Activated T-cell treated with anti-CD3 and anti-CD28 coated beads, Interleukin-2, amount 50 U/mL, for 24 hours (primary cell): ENCODE data around the gene STMND1.

Experiments used
- DNase-seq: peaks from one replicate; pipeline ENCODE4 v3.0.0-alpha.2; 2020
- H3K27ac Mint-ChIP-seq: 2 replicates; pipeline ENCODE4 v1.8.0; 2020; ENCODE audit warnings: mild to moderate bottlenecking, mixed read lengths
- H3K27me3 Mint-ChIP-seq: 2 replicates; pipeline ENCODE4 v1.8.0; 2020; ENCODE audit warnings: mixed read lengths
- H3K36me3 Mint-ChIP-seq: 2 replicates; pipeline ENCODE4 v1.8.0; 2020; ENCODE audit warnings: low read depth, mixed read lengths
- H3K4me1 Mint-ChIP-seq: 2 replicates; pipeline ENCODE4 v1.8.0; 2020; ENCODE audit warnings: low read depth, mixed read lengths
- H3K4me3 Mint-ChIP-seq: 2 replicates; pipeline ENCODE4 v1.8.0; 2020; ENCODE audit warnings: mild to moderate bottlenecking, moderate library complexity, mixed read lengths
- H3K9me3 Mint-ChIP-seq: 2 replicates; pipeline ENCODE4 v1.8.0; 2020; ENCODE audit warnings: mixed read lengths

STMND1 gene

DNA sequence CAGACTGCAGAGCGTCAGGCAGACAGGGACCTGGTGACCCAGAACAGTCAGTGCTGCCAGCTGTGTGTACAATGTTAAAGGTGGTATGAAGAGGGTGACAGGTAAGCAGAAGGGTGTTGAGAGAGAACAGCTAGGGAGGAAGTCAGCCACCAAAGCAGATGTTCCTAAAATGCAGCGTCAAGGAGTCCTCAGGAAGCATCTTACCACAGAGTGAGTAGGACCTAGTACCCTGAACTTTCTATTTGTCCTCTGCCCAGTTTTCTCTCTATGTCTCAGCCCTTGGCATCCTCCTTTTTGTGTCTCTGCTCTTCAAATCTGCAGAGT lies 14.2 kb downstream of the STMND1 start:
- no peak for DNase-seq
- Mint-ChIP-seq H3K27me3 (peaks cover 18% of the 10 kb centered on the region), H3K36me3 (no peaks in the 10 kb centered on the region), H3K27ac (no peak overlapping the region), H3K4me3 (no peak overlapping the region), H3K4me1 (no peaks in the 10 kb centered on the region), H3K9me3 (no peaks in the 10 kb centered on the region)

DNA sequence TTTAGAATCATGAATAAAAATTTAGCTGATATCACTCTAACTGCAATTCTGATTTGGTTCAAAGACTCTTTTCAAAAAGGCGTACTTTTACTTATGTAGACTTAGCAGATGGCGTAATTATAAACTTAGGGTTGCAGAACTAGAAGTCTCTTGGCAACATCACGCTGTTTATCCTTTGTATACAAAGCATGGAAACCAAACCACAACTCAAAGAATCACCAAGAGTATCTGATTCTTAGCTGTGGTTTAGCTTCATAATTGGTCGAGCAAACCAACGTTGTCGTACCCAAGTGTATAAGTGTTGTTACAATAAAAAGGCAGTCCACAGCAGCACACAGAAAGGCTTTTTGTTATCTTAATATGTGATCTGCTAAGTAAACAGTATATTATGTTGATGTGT lies 18.2 kb downstream of the STMND1 start:
- DNase-seq, result no peak
- H3K27ac Mint-ChIP-seq, result no peak overlapping the region
- H3K9me3 Mint-ChIP-seq, result no peaks in the 10 kb centered on the region
- H3K4me1 Mint-ChIP-seq, result no peaks in the 10 kb centered on the region
- no peak overlapping the region for H3K4me3 Mint-ChIP-seq
- no peaks in the 10 kb centered on the region for H3K36me3 Mint-ChIP-seq
- peaks cover 12% of the 10 kb centered on the region for H3K27me3 Mint-ChIP-seq

DNA sequence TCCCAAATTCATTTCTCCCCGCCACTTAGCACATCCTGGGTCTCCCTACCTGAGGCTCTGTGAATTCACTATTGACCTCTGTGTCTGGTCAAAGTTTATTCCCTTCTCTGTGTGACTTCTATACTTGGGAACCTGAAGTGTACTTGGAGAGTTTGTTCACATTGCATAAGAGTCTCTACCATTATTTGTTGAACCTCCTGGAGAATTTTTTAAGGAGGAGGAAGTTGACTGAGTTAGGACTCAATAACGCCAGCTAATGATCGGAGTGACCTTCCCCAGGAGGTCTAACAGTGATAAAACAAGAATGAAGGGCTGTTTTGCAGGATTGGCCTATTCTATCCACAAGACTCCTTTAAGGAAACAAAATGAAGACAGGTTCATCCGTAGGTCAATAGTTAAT lies 23.6 kb downstream of the STMND1 start:
- Mint-ChIP-seq H3K9me3 (no peaks in the 10 kb centered on the region), H3K27me3 (peaks cover 24% of the 10 kb centered on the region), H3K36me3 (no peaks in the 10 kb centered on the region), H3K27ac (no peak overlapping the region), H3K4me1 (no peaks in the 10 kb centered on the region), H3K4me3 (no peak overlapping the region)
- DNase-seq, result no peak

DNA sequence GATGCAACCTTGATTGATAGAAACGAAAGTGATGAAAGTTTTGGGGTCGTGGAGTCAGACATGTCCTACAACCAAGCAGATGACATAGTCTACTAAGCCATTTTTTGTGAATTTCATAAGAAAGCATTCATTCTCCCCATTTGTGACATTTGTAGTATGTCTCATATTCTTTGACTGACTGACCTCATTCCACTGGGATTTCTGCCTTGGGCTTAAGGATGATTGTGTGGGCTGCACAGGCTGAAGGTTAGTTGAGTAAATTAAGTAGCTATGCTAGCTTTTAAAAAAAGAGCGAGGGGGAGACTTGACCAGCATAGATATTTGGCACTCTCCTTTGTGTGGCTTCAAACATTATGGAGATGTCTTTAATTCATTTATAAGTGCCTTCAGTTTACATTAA lies 28.9 kb downstream of the STMND1 start:
- no peaks in the 10 kb centered on the region for H3K4me1 Mint-ChIP-seq

DNA sequence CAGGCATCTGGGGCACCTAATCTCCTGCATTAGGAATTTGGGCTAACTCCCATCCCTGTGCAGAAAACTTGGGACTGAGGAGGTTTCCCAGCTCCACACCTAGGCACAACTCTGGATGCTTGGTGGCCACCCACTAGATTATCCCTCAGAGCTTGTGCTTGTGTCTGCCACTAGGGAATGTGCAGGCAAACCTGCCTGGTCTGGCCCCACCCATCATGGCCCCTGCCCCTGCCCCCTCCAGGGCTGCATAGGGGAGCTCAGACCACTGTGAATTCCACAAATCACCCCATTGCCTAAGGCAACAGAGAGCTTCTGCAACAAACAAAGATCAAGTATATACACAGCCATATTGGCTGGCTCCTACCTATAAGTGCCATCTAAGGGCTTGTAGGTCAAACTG lies 31.1 kb downstream of the STMND1 start:
- Mint-ChIP-seq H3K4me1 (no peaks in the 10 kb centered on the region), H3K27ac (no peak overlapping the region), H3K27me3 (peaks cover 42% of the 10 kb centered on the region), H3K36me3 (no peaks in the 10 kb centered on the region), H3K9me3 (peaks cover 31% of the 10 kb centered on the region), H3K4me3 (no peak overlapping the region)
- DNase-seq, result no peak

More for the DNA sequence above, 28.9 kb downstream of the STMND1 start:
- H3K4me3 Mint-ChIP-seq, result no peak overlapping the region
- peaks cover 18% of the 10 kb centered on the region for H3K9me3 Mint-ChIP-seq
- no peak overlapping the region for H3K27ac Mint-ChIP-seq
- DNase-seq, result no peak
- H3K27me3 Mint-ChIP-seq, result peaks cover 49% of the 10 kb centered on the region
- H3K36me3 Mint-ChIP-seq, result no peaks in the 10 kb centered on the region

DNA sequence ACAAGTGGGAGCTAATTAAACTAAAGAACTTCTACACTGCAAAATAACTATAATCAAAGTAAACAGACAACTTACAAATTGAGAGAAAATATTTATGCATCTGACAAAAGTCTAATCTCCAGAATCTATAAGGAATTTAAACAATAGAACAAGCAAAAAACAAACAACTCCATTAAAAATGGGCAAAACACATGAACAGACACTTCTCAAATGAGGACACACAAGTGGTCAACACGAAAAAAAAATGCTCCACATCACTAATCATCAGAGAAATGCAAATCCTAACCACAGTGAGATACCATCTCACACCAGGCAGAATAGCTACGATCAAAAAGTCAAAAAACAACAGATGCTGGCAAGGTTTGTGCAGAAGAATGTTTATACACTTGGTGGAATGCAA lies 36.2 kb downstream of the STMND1 start:
- no peak for DNase-seq
- Mint-ChIP-seq H3K27me3 (peaks cover 19% of the 10 kb centered on the region), H3K9me3 (peaks cover 37% of the 10 kb centered on the region), H3K4me3 (no peak overlapping the region), H3K36me3 (no peaks in the 10 kb centered on the region), H3K4me1 (no peaks in the 10 kb centered on the region), H3K27ac (no peak overlapping the region)

DNA sequence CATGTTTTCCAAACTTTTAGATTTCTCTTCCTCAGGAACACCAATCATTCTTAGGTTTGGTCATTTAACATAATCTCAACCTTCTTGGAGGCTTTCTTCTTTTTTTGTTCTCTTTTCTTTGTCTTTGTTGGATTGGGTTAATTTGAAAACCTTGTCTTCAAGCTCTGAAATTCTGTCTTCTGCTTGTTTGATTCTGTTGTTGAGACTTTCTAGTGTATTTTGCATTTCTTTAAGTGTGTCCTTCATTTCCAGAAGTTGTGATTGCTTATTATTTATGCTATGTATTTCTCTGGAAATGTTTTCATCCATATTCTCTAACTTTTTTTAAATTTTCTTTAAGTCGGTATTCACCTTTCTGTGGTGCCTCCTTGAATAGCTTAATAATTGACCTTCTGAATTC lies 42.2 kb downstream of the STMND1 start:
- H3K27me3 Mint-ChIP-seq, result peaks cover 3% of the 10 kb centered on the region
- no peak overlapping the region for H3K27ac Mint-ChIP-seq
- no peaks in the 10 kb centered on the region for H3K4me1 Mint-ChIP-seq
- no peak overlapping the region for H3K4me3 Mint-ChIP-seq
- DNase-seq, result no peak
- no peaks in the 10 kb centered on the region for H3K36me3 Mint-ChIP-seq
- peaks cover 17% of the 10 kb centered on the region for H3K9me3 Mint-ChIP-seq

DNA sequence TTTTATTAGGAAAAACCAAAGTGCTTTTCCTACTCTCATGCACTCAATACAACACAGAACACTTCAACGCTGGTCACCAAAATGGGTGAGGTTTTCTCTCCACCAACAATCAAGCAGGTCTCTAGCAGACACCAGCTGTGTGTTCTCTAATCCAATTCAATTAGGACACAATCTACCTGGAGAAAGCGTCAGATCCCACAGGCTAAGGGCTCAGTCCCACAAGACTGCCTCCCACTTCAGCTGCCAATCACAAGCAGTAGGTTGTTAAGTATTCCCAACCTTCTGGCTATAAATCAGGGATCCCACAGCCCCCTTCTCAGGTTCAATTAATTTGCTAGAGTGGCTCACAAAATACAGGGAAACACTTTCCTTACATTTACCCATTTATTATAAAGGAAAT lies 47.7 kb downstream of the STMND1 start:
- no peaks in the 10 kb centered on the region for H3K4me1 Mint-ChIP-seq
- peaks cover 11% of the 10 kb centered on the region for H3K27me3 Mint-ChIP-seq
- no peak overlapping the region for H3K4me3 Mint-ChIP-seq
- no peak for DNase-seq
- H3K27ac Mint-ChIP-seq, result no peak overlapping the region
- peaks cover 13% of the 10 kb centered on the region for H3K9me3 Mint-ChIP-seq
- no peaks in the 10 kb centered on the region for H3K36me3 Mint-ChIP-seq

DNA sequence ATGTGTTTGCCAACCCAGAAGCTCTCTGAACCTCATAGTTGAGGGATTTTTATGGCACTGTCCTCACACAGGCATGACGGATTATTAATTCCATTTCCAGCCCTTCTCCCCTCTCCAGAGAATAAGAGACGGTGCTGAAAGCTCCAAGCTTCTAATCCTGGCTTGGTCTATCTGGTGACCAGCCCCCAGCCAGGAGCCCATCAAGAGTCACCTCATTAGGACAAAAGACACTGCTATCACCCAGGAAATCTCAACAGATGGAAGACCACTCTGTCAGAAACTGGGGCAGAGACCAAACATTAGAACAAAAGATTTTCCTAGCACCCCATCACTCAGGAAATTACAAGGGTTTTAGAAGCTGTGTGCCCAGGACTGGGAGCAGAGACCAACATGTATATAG lies 48.2 kb downstream of the STMND1 start:
- Mint-ChIP-seq H3K9me3 (peaks cover 8% of the 10 kb centered on the region), H3K4me3 (no peak overlapping the region), H3K36me3 (no peaks in the 10 kb centered on the region), H3K27me3 (peaks cover 11% of the 10 kb centered on the region), H3K4me1 (no peaks in the 10 kb centered on the region), H3K27ac (no peak overlapping the region)
- no peak for DNase-seq

DNA sequence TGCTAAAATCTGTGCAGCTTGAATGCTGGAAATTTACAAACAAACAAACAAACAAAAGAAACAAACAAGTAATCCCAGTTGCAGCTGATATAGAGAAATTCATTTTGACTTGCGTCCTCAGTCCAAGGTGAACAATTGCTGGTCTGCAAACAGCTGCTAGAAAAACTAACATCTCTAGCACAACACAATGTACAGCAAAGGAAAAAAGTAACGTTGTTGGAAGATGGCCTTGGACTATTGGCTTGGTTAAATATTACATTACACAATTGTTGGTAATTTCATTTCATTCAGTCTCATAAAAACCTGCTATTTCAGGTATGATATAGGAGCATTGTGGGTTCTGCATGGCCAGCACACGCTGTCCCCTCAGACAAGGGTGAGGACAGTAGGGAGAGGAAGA lies 50.0 kb downstream of the STMND1 start:
- DNase-seq, result no peak
- H3K9me3 Mint-ChIP-seq, result peaks cover 8% of the 10 kb centered on the region
- H3K4me1 Mint-ChIP-seq, result no peaks in the 10 kb centered on the region
- H3K27ac Mint-ChIP-seq, result no peak overlapping the region
- H3K4me3 Mint-ChIP-seq, result no peak overlapping the region
- peaks cover 11% of the 10 kb centered on the region for H3K27me3 Mint-ChIP-seq
- H3K36me3 Mint-ChIP-seq, result no peaks in the 10 kb centered on the region

DNA sequence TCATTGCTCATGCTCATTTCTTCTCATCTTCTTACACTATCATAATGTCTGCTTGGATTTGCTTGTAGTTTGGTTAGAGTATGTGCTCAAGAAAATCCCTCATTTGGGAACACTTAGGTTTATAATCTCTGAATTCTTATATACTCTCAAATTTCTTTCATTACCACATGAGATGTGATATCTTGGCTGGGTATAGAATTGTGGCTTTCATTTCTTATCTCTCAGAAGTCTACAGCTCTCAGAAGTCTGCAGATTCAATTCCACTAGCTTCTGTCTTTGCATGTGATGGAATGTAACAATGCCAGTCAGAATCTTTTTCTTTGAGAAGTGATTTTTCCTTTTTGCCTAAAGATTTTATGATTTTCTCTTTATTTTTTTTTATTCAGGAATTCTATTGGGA lies 50.9 kb downstream of the STMND1 start:
- Mint-ChIP-seq H3K36me3 (no peaks in the 10 kb centered on the region), H3K4me1 (no peaks in the 10 kb centered on the region), H3K27ac (no peak overlapping the region), H3K4me3 (no peak overlapping the region), H3K9me3 (peaks cover 8% of the 10 kb centered on the region), H3K27me3 (peaks cover 11% of the 10 kb centered on the region)
- no peak for DNase-seq

DNA sequence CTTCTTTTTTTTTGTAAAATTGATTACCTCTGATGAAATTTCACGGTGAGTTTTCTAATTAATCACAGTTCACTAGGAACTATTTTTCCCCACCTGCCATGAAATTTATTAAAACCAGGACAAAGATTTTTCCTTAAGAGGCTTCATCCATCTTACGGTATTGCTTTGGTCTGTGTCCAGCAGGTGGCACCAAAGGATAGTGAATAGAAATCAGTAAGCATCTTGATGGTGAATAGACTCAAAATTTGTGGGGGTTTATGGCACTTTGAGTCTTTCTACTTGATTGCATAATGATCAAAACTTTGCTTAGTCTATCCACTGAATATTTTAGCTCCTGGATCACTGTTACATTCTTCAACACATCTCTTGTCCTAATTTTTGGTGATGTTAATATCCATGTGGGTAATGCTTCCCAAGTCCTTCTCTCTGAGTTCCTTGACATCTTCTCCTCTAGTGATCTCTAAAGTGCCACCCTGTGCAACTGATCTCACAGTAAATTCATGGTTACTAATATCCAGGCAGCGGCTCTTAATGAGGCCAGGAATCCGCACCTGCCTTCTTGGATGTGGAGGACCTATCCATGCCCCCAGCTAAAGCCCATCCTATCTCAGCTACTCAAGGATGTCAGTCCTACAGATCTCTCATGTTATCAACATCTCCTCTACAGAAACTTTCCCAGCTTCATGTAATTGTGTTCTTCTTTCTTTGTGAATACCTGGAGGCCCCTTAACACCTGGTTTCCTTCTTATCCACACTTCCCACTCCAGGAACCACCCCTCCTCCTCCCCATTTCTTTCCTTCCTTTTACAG lies 54.5 kb downstream of the STMND1 start:
- H3K9me3 Mint-ChIP-seq, result peaks cover 8% of the 10 kb centered on the region
- no peak overlapping the region for H3K27ac Mint-ChIP-seq
- no peaks in the 10 kb centered on the region for H3K36me3 Mint-ChIP-seq
- DNase-seq, result peak; percentile 44
- H3K4me3 Mint-ChIP-seq, result no peak overlapping the region
- H3K27me3 Mint-ChIP-seq, result peaks cover 28% of the 10 kb centered on the region
- no peaks in the 10 kb centered on the region for H3K4me1 Mint-ChIP-seq

DNA sequence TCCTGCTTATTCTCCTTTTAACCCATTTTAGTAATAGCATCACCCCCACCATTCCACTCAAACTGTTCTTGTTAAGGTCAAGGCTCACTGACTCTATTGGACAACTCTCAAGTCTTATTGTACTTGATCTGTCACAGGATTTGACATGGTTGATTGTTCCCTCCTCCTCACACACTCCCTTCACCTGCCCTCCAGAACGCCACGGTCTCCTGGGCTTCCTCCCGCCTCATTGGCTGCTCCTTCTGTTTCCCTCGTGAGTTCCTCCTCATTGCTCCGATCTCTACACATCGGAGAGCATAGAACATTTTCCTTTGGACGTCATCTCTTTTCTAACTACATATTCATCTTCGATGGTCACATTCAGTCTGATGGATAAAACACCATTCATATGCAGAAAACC lies 55.1 kb downstream of the STMND1 start:
- Mint-ChIP-seq H3K4me1 (no peaks in the 10 kb centered on the region), H3K9me3 (peaks cover 8% of the 10 kb centered on the region), H3K4me3 (no peak overlapping the region), H3K27ac (no peak overlapping the region), H3K27me3 (peaks cover 33% of the 10 kb centered on the region), H3K36me3 (no peaks in the 10 kb centered on the region)
- DNase-seq, result no peak

DNA sequence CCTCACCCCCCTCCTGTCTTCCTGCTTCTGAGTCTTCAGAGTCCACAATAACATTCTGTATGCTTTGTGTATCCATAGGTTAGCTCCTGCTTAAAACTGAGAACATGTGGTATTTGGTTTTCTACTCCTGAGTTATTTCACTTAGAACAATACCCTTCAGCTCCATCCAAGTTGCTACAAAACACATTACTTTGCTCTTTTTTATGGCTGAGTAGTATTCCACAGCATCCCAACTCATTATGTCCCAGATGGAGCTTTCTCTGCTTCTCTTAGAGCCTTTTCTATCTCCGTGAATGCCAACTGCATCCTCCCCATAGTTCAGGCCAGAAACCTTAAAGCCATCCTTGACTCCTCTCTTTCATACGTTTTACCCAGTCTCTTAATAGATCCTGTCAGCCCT lies 55.8 kb downstream of the STMND1 start:
- no peaks in the 10 kb centered on the region for H3K4me1 Mint-ChIP-seq
- no peaks in the 10 kb centered on the region for H3K36me3 Mint-ChIP-seq
- peaks cover 2% of the 10 kb centered on the region for H3K9me3 Mint-ChIP-seq
- DNase-seq, result no peak
- no peak overlapping the region for H3K4me3 Mint-ChIP-seq
- no peak overlapping the region for H3K27ac Mint-ChIP-seq
- peaks cover 29% of the 10 kb centered on the region for H3K27me3 Mint-ChIP-seq

DNA sequence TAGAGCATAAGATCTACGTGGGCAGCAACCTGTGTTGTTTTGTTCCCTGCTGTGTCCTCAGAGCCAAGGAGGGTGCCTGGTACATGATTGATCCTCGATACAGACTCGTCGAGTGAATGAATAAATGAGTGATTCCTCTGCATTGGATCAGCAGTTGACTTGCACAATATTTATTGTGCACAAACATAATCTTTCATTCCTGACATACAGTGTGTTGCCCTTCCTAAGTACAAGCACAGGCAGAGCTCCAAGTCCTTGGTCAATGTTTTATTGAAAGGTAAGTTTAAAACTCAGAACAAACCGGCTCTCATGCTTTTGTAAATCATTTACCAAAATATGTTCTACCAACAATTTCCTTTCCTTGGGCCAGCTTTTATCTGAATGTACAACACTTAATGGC lies 57.4 kb downstream of the STMND1 start:
- Mint-ChIP-seq H3K4me3 (no peak overlapping the region), H3K27ac (no peak overlapping the region), H3K27me3 (peaks cover 33% of the 10 kb centered on the region), H3K4me1 (no peaks in the 10 kb centered on the region), H3K9me3 (no peaks in the 10 kb centered on the region), H3K36me3 (no peaks in the 10 kb centered on the region)
- DNase-seq, result no peak

DNA sequence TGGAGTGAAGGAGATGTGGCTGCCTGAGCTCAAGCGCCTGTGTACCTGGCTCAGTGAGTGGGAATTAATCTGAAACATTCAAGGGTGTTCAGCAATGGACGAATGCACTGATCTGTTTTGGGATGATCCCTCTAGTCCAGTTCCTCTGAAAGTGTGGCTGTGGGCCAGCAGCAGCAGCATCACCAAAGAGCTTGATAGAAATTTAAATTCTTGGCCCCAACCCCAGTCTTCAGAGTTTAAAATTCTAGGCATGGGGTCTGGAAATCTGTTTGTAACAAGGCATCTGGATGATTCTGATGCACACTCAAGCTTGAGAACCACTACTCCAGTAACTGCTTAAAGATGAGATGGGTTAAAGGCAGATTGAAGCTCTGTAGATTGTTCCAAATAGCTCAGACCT lies 59.2 kb downstream of the STMND1 start:
- Mint-ChIP-seq H3K27me3 (peaks cover 40% of the 10 kb centered on the region), H3K9me3 (no peaks in the 10 kb centered on the region), H3K4me1 (no peaks in the 10 kb centered on the region), H3K36me3 (no peaks in the 10 kb centered on the region), H3K27ac (no peak overlapping the region), H3K4me3 (no peak overlapping the region)
- DNase-seq, result no peak
